DND-41 (cell line): ENCODE results near the gene THRB.

ENCODE experiments used
- CTCF ChIP-seq: IDR thresholded peaks from 2 replicates; pipeline ENCODE4 v1.5.1; 2012; ENCODE audit warnings: borderline replicate concordance, low read length, moderate library complexity, mild to moderate bottlenecking; ENCODE audit not compliant: poor library complexity, severe bottlenecking; ENCODE audit errors: extremely low read depth
- EZH2 ChIP-seq: IDR thresholded peaks from 3 replicates; pipeline ENCODE4 v1.6.1; 2012; ENCODE audit warnings: borderline replicate concordance, low read depth, mild to moderate bottlenecking, moderate library complexity, low read length, inconsistent platforms; ENCODE audit not compliant: severe bottlenecking

- TF ChIP-seq CTCF (no peak), EZH2 (no peak)
These were observed 4.5 kb downstream of the THRB start for GRCh38 chr3:24490151-24490550.
